Posterior vena cava (tissue), 2 donors: ENCODE results near the gene SULT2A1. TPM values are rescaled to one million over a fixed set of nuclear protein-coding genes. Genes with fewer than 3 reads are reported as not detected.

Source experiments
- total RNA-seq, 2 donors: library from RNA; stranded (reverse); fragmentation: NEBNext Ultra II Directional; extraction: Animal tissue kit (Norgen Biotek cat#: 25700); gene quantifications; one replicate each; pipeline ENCODE4 v1.2.1, GENCODE V29; 2021
- donor health status: DM: yes; HTN: yes; CAD: no.
- donor health status: DM: yes; HTN: yes; CAD: no.

Gene SULT2A1
- total RNA-seq, 2 donors from 2014 or later, result not detected

Other genes starting within 250 kb of the SULT2A1 start
- 100 to 1,000 TPM; 217 to 235 TPM for gene EHD2, start 172.9 kb downstream of the SULT2A1 start, total RNA-seq
- 100 to 1,000 TPM; 184 to 201 TPM for gene NOP53, start 140.8 kb downstream of the SULT2A1 start, total RNA-seq
- gene SELENOW, start 107.6 kb downstream of the SULT2A1 start, total RNA-seq, result 100 to 1,000 TPM; 404 to 512 TPM
- gene TPRX1, start 81.8 kb downstream of the SULT2A1 start, total RNA-seq, result not detected
- gene CRX, start 64.4 kb downstream of the SULT2A1 start, total RNA-seq, result not detected
- not detected for gene TPRX2, start 27.1 kb downstream of the SULT2A1 start, total RNA-seq
- gene BSPH1, start 105.9 kb upstream of the SULT2A1 start, total RNA-seq, result not detected
- gene ELSPBP1, start 108.3 kb upstream of the SULT2A1 start, total RNA-seq, result not detected
- not detected for gene CABP5, start 157.8 kb upstream of the SULT2A1 start, total RNA-seq
- gene PLA2G4C, start 224.5 kb upstream of the SULT2A1 start, total RNA-seq, result 10 to 100 TPM; 13.7 to 20.2 TPM